NCI-H748 (cell line): ENCODE measurements around the gene PDS5B.
"Not testable (repeated sequence)": the region's sequence is repeated elsewhere in the genome, so short reads cannot be mapped to it uniquely, and the experiment has no call there.

ENCODE experiments used
- DNase-seq: peaks from one replicate; lab custom pipeline; 2025; ENCODE audit not compliant: unreplicated experiment; lab: John Stamatoyannopoulos, UW

Gene PDS5B

GRCh38 chr13:32586080-32586900 is at the start of gene PDS5B:
PDS5B (plus strand) TSS chr13:32586452; CDS start chr13:32648773, 62,321 bp downstream.
- peak; percentile 100 for DNase-seq

- no peak for DNase-seq
Observed at GRCh38 chr13:32537580-32538142, 48.6 kb upstream of the PDS5B start.

GRCh38 chr13:32538143-32538620 is 48.1 kb upstream of the PDS5B start:
- DNase-seq = no peak

GRCh38 chr13:32538621-32539246 is 47.5 kb upstream of the PDS5B start, which contains the start of gene N4BP2L2:
N4BP2L2 (minus strand) TSS chr13:32538795; CDS start chr13:32537027, 1,768 bp downstream.
- peak; percentile 100 for DNase-seq

GRCh38 chr13:32542221-32542620 is 44.0 kb upstream of the PDS5B start:
- no peak for DNase-seq

GRCh38 chr13:32545083-32545482 is 41.2 kb upstream of the PDS5B start:
- no peak for DNase-seq

- DNase-seq = no peak
Observed at GRCh38 chr13:32548837-32549236, 37.4 kb upstream of the PDS5B start.

- no peak for DNase-seq
Observed at GRCh38 chr13:32549788-32550187, 36.5 kb upstream of the PDS5B start.

GRCh38 chr13:32553720-32554119 is 32.5 kb upstream of the PDS5B start:
- DNase-seq = no peak

GRCh38 chr13:32555613-32556012 is 30.6 kb upstream of the PDS5B start:
- no peak for DNase-seq

- not testable (repeated sequence) for DNase-seq
Observed at GRCh38 chr13:32560842-32561241, 25.4 kb upstream of the PDS5B start.

- not testable (repeated sequence) for DNase-seq
Observed at GRCh38 chr13:32575687-32576086, 10.6 kb upstream of the PDS5B start.

GRCh38 chr13:32577032-32577431 is 9.2 kb upstream of the PDS5B start:
- no peak for DNase-seq

GRCh38 chr13:32581177-32581786 is 5.0 kb upstream of the PDS5B start:
- DNase-seq = peak; percentile 71

- no peak for DNase-seq
Observed at GRCh38 chr13:32582281-32582680, 4.0 kb upstream of the PDS5B start.

GRCh38 chr13:32582991-32583390 is 3.3 kb upstream of the PDS5B start:
- DNase-seq = no peak

GRCh38 chr13:32585550-32586079 is 637 bp upstream of the PDS5B start:
- DNase-seq = peak; percentile 63

GRCh38 chr13:32587011-32587810 is 959 bp downstream of the PDS5B start:
- DNase-seq = peak; percentile 90

- peak; percentile 63 for DNase-seq
Observed at GRCh38 chr13:32587811-32588170, 1.5 kb downstream of the PDS5B start.

- DNase-seq = no peak
Observed at GRCh38 chr13:32588736-32589135, 2.5 kb downstream of the PDS5B start.
